ENCODE data around the gene LRRC41.
"Not testable (repeated sequence)": the region's sequence is repeated elsewhere in the genome, so short reads cannot be mapped to it uniquely, and the experiment has no call there.

DNA sequence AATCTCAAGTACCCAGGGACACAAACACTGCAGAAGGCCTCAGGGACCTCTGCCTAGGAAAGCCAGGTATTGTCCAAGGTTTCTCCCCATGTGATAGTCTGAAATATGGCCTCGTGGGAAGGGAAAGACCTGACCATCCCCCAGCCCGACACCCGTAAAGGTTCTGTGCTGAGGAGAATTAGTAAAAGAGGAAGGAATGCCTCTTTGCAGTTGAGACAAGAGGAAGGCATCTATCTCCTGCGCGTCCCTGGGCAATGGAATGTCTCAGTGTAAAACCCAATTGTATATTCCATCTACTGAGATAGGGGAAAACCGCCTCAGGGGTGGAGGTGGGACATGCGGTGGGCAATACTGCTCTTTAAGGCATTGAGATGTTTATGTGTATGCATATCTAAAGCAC is 26.4 kb upstream of the LRRC41 start:
- TF ChIP-seq CTCF, EP300, POLR2A (IDR thresholded peaks at IDR 0.05): not testable (repeated sequence)

Measured in suprapubic skin (tissue), 3 donors.